Nephron (organoid): Measurements from ENCODE around the gene KLHL30.

Experiments used
- H3K27ac Mint-ChIP-seq, 3 experiments: 2 replicates each; pipeline ENCODE4 v1.8.0; 2020; ENCODE audit warnings: mixed read lengths in 3 of 3, mild to moderate bottlenecking in 2 of 3, moderate library complexity in 1 of 3
- H3K27me3 Mint-ChIP-seq: 2 replicates; pipeline ENCODE4 v1.8.0; 2021; ENCODE audit warnings: low read depth, mild to moderate bottlenecking, moderate library complexity, mixed read lengths
- H3K36me3 Mint-ChIP-seq: 2 replicates; pipeline ENCODE4 v1.8.0; 2020; ENCODE audit warnings: low read depth, mixed read lengths
- H3K4me1 Mint-ChIP-seq: 2 replicates; pipeline ENCODE4 v1.8.0; 2020; ENCODE audit warnings: mixed read lengths
- H3K4me3 Mint-ChIP-seq, 3 experiments: 2 replicates each; pipeline ENCODE4 v1.8.0; 2020; ENCODE audit warnings: mild to moderate bottlenecking in 3 of 3, mixed read lengths in 3 of 3, moderate library complexity in 2 of 3
- H3K9me3 Mint-ChIP-seq: 2 replicates; pipeline ENCODE4 v1.8.0; 2020; ENCODE audit warnings: mixed read lengths
- CTCF ChIP-seq, 3 experiments: fragments of 200-600 bp; sonication (generic); IDR thresholded peaks; one replicate each; pipeline ENCODE4 v1.5.0; 2021; ENCODE audit warnings: antibody characterized with exemption in 3 of 3; ENCODE audit not compliant: unreplicated experiment in 3 of 3

KLHL30 gene

GRCh38 chr2:238121511-238122286, 16.8 kb upstream of the KLHL30 start:
- peaks cover 35% of the 10 kb centered on the region for H3K27me3 Mint-ChIP-seq
- no peak for TF ChIP-seq CTCF (IDR thresholded peaks at IDR 0.05; ENCODE audit: unreplicated experiment in 3 of 3)
- no peak overlapping the region for H3K4me3 Mint-ChIP-seq
- no peaks in the 10 kb centered on the region for H3K4me1 Mint-ChIP-seq
- H3K9me3 Mint-ChIP-seq = no peaks in the 10 kb centered on the region
- H3K36me3 Mint-ChIP-seq = no peaks in the 10 kb centered on the region
- H3K27ac Mint-ChIP-seq = no peak overlapping the region

- Mint-ChIP-seq H3K4me1 (no peaks in the 10 kb centered on the region), H3K9me3 (no peaks in the 10 kb centered on the region), H3K4me3 (no peak overlapping the region), H3K27ac (no peak overlapping the region), H3K36me3 (no peaks in the 10 kb centered on the region), H3K27me3 (peaks cover 30% of the 10 kb centered on the region)
- no peak for TF ChIP-seq CTCF (IDR thresholded peaks at IDR 0.05; ENCODE audit: unreplicated experiment in 3 of 3)
These were observed 15.9 kb upstream of the KLHL30 start for GRCh38 chr2:238122287-238123217.

GRCh38 chr2:238123218-238123971, 15.1 kb upstream of the KLHL30 start:
- H3K4me3 Mint-ChIP-seq = no peak overlapping the region
- H3K27ac Mint-ChIP-seq = no peak overlapping the region
- H3K27me3 Mint-ChIP-seq = peaks cover 22% of the 10 kb centered on the region
- H3K9me3 Mint-ChIP-seq = no peaks in the 10 kb centered on the region
- H3K36me3 Mint-ChIP-seq = no peaks in the 10 kb centered on the region
- TF ChIP-seq CTCF (IDR thresholded peaks at IDR 0.05; ENCODE audit: unreplicated experiment in 3 of 3) = no peak
- no peaks in the 10 kb centered on the region for H3K4me1 Mint-ChIP-seq

- H3K9me3 Mint-ChIP-seq = no peaks in the 10 kb centered on the region
- H3K4me1 Mint-ChIP-seq = no peaks in the 10 kb centered on the region
- TF ChIP-seq CTCF (IDR thresholded peaks at IDR 0.05; ENCODE audit: unreplicated experiment in 3 of 3) = no peak
- H3K36me3 Mint-ChIP-seq = no peaks in the 10 kb centered on the region
- H3K27me3 Mint-ChIP-seq = peaks cover 16% of the 10 kb centered on the region
- no peak overlapping the region for H3K27ac Mint-ChIP-seq
- no peak overlapping the region for H3K4me3 Mint-ChIP-seq
These were observed 14.4 kb upstream of the KLHL30 start for GRCh38 chr2:238123991-238124470.

- H3K9me3 Mint-ChIP-seq = no peaks in the 10 kb centered on the region
- no peaks in the 10 kb centered on the region for H3K36me3 Mint-ChIP-seq
These were observed 13.9 kb upstream of the KLHL30 start for GRCh38 chr2:238124488-238125126.

More at GRCh38 chr2:238124488-238125126, 13.9 kb upstream of the KLHL30 start:
- Mint-ChIP-seq H3K27me3 (peaks cover 11% of the 10 kb centered on the region), H3K4me1 (no peaks in the 10 kb centered on the region), H3K4me3 (no peak overlapping the region), H3K27ac (no peak overlapping the region)
- TF ChIP-seq CTCF (IDR thresholded peaks at IDR 0.05; ENCODE audit: unreplicated experiment in 3 of 3) = no peak
